Measurements from ENCODE around the gene ANGPTL8.

The ANGPTL8 gene

DNA sequence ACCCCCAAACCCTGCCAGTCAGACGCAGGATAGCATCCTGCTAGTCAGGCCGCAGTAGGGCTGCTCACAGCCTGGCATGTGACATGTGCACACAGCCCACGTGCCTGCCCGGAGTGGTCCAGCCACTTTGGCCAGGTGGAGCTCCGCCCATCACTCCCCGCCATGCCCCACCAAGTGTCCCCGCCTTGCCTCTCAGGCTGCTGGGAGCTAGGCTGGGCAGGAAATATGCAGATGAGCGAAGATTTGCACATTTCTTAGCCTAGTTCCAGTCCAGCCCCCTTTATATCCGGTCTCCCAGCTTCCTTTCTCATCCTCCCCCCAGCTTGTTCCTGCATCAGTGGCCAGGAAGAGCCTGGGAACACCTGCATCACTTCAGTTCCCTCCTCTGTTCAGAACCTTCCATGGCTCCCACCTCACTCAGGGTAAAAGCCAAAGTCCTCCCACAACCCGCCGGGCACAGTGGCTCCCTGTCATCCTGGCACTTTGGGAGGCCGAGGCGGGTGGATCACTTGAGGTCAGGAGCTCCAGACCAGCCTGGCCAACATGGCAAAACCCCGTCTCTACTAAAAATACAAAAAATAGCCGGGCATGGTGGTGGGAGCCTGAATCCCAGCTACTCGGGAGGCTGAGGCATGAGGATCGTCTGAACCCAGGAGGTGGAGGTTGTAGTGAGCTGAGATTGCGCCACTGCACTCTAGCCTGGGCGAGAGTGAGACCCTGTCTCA is 25.2 kb downstream of the ANGPTL8 start:
- DNase-seq = no peak

DNA sequence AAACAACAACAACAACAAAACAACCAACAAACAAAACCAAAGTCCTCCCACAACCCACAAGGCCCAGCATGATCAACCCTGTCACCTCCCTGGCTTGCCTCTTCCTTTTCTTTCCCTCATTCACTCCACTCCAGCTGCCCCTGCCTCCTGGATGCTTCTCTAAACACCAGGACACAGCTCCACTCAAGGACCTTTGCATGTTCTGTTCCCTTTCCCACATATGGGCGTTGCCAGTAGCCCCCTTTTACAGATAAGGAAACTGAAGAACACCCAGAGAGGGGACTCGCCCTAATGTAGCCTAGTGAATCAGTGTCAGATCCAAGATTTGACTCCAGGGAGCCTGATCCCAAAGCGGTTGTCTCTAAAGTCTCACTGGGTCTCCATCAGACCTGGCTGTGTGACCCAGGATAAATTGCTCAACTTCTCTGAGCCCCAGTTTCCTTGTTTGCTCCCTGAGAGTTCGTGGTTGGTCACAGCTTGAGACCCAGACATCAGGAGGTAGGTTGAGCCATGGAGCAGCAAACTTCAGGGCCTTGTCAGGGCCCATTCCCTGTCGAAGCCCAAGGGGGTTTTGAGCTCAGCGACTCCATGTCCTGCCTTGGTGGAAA is 25.9 kb downstream of the ANGPTL8 start:
- no peak for DNase-seq

DNA sequence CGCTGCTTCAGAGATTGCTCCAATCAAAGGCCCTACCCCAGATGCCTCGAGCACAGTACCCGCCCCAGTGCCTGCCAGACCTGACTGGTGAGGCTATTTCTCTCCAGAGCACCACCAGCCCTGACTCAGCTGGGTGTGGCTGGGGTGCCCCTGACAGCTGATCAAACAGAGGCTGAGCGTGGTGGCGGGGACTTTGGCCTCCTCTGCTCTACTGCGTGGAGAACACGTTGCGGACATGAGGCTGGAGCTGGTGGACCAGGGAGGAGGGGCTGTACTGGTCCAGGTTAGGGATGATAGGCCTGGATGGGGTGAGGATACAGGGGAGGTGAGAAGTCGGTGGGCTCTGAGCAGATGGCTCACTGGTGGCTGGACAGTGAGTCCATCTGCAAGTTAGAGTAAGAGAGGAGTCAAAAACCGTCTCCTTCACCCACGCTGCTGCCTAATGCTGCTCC is 26.4 kb downstream of the ANGPTL8 start:
- DNase-seq = peak; percentile 87

DNA sequence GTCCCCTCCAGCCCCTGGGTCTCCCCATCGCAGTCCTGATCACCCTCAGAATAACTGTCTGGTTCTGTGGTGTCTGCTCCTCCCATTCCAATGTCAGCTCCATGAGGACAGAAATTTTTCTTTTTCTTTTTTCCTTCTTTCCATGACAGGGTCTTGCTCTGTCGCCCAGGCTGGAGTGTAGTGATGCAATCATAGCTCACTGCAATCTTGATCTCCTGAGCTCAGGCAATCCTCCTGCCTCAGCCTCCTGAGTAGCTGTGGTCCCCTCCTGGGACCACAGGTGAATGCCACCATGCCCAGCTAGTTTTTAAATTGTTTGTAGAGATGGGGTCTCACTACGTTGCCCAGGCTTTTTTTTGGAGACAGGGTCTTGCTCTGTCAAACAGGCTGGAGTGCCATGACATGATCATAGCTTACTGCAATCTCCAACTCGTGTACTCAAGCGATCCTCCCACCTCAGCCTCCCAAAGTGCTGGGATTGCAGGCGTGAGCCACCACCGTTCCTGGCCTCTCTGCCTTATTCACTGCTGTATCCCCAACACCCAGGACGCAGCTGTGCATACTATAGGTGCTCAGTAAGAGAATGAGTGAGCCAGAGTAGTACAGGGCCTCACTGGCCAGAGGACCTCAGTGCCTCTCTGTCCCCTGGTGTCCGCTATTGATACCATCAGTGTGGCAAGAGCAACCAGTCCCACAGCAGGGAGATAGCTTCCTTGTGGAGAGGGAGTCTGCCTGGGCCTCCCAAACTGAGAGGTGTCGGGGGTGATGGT is 28.1 kb downstream of the ANGPTL8 start:
- DNase-seq = no peak

DNA sequence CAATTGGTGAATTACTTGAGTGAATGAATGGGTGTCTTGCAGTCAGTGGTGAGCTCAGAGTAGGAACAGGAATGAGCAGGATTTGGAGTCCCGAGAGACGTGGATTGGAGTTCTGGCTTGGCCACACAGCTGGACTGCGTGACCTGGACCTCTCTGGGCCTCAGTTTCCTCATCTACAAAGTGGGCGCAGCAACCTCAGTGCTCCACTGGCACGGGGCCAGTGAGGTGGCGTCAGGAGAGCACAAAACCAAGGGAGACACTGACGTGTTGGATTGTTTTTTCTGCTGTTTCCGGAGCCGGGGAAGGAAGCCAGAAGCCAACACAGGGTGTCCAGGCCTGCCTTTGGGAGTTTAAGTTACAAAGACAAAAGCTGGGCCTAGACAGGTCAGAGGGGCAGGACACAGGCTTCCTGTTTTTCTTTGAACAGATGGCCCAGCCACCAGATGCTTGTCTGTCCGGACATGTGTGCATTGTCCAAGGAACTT is 29.4 kb downstream of the ANGPTL8 start:
- peak; percentile 83 for DNase-seq

DNA sequence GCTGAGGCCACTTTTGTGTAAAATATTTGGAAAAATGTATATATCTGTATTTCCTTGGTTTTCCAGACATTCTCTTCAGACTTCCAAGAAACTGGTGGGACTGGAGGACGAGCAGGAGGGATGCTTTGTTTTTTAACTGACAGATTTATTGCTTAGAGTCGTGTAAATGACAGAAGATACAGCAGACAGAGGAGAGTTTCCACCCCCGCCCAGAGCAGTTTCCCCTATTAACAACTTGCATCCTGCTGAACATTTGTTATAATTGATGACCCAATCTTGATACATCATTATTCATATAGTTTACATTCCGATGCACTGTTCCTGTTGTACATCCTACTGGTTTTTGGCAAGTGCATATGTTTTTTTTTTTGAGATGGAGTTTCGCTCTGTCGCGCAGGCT is 30.0 kb downstream of the ANGPTL8 start:
- no peak for DNase-seq

DNA sequence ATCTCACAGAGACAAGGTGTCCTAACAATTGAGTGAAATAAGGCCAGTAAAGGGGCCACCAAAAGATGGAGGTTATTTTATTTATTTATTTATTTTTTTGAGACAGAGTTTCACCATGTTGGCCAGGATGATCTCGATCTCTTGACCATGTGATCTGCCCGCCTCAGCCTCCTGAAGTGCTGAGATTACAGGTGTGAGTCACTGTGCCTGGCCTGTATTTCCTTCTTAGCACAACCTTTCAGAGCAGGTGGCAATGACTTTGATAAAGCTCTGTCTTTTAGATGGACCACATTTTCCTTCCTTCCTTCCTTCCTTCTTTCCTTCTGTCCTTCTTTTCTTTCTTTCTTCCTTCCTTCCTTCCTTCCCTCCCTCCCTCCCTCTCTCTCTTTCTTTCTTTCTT is 33.9 kb downstream of the ANGPTL8 start:
- DNase-seq = no peak

DNA sequence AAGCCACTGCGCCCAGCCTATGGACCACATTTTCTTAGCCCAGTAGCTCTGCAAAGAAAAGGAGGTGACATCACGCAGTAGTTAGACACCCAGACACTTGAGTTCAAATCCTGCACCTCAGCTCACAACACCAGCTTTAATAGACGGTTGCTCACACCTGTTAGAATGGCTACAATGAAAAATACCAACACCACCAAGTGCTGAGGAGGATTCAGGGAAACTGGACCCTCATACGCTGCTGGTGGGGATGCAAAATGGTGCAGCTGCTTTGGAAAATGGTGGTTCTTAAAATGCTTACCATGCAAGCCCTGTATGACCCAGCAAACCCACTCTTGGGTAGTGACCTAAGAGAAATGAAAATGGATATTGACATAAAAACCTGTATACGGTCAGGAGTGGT is 34.6 kb downstream of the ANGPTL8 start:
- no peak for DNase-seq

DNA sequence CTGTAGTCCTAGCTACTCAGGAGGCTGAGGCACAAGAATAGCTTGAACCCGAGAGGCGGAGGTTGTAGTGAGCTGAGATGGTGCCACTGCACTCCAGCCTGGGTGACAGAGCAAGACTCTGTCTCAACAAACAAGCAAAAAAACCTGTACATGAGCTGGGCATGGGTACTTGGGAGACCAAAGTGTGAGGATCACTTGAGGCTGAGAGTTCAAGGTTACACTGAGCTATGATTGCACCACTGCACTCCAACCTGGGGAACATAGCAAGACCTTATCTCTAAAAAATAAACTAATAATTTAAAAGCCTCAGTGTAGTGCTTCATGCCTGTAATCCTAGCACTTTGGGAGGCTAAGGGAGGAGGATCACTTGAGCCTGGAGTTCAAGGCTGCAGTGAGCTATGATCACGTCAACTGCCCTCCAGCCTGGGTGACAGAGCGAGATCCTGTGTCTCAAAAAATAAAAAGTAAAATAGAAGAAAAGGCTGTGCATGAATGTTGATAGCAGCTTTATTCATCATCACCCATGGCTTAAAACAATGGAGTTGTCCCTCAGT is 35.2 kb downstream of the ANGPTL8 start:
- no peak for DNase-seq

DNA sequence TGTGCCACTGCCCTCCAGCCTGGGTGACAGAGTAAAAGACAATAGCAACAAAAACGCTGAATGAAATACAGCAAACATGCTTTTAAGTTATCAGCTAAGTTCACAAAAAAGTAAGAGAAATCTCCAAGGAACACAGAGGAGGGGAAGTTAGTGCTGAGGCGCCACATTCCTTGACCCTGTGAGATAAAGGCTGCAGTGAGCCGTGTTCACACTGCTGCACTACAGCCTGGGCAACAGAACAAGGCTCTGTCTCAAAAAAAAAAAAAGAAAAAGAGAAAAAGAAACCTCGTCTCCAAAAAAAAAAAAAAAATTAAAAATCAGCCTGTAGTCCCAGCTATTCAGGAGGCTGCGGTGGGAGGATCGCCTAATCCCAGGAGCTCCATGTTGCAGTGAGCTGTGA is 39.3 kb downstream of the ANGPTL8 start:
- DNase-seq = no peak

DNA sequence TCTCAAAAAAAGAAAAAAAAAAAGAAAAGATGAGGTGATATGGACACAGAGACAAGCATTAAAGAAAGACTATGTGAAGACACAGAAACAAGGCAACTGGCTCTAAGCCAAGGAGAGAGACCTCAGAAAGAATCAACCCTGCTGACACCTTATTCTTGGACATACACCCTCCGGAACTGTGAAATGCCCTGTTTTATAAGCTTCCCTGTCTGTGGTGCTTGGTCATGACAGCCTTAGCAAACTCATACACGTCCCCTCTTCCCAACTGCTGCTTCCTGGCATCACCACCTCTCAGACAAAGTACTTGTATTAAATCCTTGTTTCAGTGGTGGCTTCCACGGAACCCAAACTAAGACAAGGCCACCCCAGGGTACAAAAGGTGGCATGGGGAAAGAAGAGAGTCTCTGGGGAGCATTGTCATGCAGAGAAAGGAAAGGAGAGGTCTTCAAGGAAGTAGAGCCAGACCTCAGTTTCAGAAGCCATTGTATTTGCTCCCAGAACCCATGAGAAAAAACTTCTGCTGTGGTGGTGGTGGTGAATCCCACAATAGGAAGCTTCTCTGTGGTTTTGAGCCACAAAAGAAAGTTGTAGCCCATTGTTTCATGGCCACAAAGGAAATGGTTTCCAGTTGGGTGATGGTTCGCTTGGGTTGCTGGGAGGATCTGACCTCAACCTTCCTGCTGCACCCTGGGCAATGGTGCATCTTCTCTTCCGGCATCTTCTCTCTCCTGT is 40.3 kb downstream of the ANGPTL8 start:
- DNase-seq = peak; percentile 19

DNA sequence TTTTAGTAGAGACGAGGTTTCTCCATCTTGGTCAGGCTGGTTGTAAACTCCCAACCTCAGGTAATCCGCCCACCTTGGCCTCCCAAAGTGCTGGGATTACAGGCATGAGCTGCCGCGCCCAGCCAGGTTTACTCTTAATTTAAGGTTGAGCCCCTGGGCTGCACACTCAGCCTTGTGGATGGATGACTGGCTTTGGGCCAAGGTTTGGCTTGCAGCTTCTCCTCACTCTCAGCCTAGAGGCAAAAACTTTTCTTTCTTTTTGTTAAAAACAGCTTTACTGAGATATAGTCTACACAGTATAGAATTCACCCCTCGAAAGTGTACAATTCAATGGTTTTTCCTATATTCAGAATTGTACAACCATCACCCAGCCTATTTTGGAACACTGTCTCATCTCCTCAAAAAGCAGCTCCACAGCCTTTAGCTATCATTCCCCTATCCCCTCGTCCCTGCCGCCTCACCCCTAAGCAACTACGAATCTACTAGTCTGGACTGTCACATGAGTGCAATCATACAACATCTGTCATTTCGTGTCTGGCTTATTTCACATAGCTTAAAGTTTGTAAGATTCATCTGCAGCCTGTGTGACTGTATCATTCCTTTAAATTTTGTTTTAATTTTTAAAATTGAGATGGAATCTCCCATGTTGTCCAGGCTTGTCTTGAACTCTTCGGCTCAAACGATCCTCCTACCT is 42.1 kb downstream of the ANGPTL8 start:
- no peak for DNase-seq

DNA sequence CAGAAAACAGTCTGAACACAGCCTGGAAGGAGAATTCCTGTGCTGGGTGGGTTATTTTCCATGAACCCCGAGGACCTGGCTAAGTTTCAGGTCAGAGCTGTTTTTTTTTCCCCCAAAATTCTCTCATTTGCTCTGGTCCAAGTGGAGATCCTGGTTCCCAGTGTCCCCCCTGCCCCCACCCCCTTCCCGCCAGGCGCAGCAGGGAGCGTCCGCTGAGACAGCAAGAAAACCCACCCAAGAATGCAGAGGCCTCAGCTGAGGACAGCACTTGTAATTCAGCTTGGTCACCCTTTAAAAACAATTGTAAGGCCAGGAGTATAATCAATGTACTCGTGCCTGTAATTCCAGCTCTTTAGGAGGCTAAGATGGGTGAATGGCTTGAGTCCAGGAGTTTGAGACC is 45.1 kb downstream of the ANGPTL8 start:
- DNase-seq = no peak

DNA sequence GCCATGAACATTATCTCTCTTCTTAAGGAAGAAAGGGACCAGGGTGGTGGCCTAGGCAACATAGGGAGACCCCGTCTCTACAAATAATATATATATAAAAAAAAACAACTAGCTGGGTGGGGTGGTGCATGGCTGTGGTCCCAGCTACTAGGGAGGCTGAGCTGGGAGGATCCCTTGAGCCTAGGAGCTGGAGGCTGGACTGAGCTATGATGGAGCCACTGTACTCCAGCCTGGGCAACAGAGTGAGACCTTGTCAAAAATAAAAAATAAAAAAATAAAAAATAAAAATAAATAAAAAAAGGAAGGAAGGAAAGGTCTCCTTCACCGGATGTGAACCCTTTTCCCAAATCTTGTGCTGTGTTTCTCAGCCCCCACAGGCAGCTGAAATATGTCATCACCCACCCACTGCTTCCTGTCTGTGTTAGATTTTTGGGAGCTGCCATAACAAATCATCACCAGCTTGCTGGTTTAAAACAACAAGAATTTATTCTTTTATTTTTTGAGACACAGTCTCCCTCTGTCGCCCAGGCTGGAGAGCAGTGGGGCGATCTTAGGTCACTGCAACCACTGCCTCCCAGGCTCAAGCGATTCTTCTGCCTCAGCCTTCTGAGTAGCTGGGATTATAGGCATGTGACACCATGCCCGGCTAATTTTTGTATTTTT is 47.0 kb downstream of the ANGPTL8 start:
- DNase-seq = no peak

DNA sequence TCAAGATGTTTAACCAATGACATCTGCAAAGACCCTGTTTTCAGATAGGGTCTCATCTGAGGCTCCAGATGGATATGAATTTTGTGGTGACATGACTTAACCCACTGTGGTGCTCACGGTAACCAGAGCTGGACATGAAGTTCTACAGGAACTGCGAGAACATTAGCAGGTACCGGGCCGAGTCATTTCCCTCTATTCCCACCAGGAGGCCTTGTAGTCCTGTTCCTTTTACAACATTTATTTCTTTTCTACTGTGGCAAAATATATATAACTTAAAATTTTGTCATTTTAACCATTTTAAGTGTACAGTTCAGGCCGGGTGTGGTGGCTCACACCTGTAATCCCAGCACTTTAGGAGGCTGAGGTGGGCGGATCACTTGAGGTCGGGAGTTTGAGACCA is 48.9 kb downstream of the ANGPTL8 start:
- no peak for DNase-seq

DNA sequence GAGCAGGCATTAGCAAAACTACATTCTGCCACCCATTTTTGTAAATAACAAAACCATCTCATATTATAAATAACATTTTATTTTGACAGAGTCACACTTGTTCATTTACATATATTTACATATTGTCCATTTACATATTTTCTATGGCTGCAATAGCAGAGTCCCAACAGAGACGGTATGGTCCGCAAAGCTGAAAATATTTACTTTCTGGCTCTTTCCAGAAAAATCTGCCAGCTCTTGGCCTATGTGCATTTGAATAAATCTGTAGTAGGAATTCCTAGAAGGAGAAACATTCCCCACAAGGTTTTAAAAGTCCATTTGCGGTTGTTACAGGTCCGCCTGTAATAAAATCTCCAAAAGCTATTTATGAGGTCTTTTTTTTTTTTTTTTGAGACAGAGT is 50.8 kb downstream of the ANGPTL8 start:
- DNase-seq = no peak

DNA sequence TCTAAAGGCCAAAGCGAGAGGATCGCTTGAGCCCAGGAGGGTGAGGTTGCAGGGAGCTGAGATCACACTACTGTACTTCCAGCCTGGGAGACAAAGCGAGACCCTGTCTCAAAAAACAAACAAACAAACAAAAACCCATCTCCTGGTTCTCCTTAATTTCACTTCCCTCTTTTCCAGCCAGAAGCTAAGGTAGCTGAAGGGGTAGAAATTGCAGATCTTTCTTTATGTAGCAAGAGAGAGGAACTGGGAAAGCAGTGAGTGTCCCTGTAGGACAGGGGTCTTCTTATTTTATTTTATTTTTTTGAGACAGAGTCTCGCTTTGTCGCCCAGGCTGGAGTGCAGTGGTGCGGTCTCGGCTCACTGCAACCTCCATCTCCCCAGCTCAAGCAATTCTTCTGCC is 52.0 kb downstream of the ANGPTL8 start:
- DNase-seq = no peak
